SIG-M5 treated with dmso at 0.1 percent for 504 hours (cell line): Measurements from ENCODE around the gene NUDT21.
"Not testable (repeated sequence)": the region's sequence is repeated elsewhere in the genome, so short reads cannot be mapped to it uniquely, and the experiment has no call there.

ENCODE experiments used
- DNase-seq: peaks from one replicate; lab custom pipeline; 2025; ENCODE audit not compliant: unreplicated experiment; lab: John Stamatoyannopoulos, UW

Gene NUDT21

GRCh38 chr16:56380778-56381485, 70.2 kb downstream of the NUDT21 start:
- not testable (repeated sequence) for DNase-seq
